ENCODE results near the gene MARCHF10. TPM values are rescaled to one million over a fixed set of nuclear protein-coding genes. Genes with fewer than 3 reads are reported as not detected.

Gene MARCHF10
- total and polyA plus RNA-seq, 9 of the 15 experiments (the other 6 are each of a cell fraction or from before 2014, with no cell fraction given), result not detected

DNA sequence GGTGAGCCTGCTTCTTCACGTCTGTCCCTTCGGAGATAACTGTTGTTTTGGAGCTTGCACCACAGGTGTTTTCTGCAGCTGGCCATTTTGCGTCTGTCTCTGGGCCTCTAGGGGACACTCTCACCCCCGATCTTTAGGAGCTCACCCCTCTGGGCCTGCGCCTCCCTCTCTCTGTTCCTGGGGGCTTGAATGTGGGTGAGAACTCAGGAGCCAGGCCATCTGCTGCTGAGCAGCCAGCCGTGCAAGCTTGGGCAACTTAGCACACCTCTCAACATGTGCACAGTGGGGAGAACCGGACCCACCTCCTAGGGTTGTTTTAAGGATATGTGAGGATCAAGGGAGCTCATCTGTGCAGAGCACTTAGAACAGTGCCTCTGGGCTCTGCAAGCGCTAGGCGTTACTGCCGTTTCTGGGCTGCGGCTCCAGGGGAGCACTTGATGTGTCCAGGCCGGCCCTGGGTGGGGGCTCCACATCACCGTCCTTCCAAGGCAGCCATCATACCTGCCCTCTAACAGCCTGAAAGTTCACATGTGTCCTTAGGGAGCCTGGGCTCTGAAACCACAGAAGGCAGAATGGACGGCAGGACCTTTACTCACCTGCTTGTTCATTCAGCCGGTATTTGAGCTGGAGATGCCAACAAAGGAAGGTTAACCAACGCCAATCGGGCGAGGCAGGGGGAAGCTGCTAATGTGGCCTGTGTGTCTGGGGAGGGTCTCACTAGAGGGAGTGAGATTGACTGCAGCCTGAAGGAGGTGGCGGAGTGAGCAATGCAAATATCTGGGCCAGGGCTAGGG is 114.3 kb downstream of the MARCHF10 start:
- no peaks in the 10 kb centered on the region; the same call in 2 of the 3 replicates for H3K36me3 ChIP-seq (ENCODE audit: control insufficient read depth, insufficient read depth, low read length)
- peaks cover 3% of the 10 kb centered on the region for H3K9me1 ChIP-seq (ENCODE audit: control insufficient read depth, insufficient read depth, low read length)
- peak; percentile 46 for ATAC-seq
- 60% methylated on average over 18 of the region's 19 CpGs for WGBS (ENCODE audit: insufficient coverage, low coverage, missing lambda C conversion rate)
- peak overlapping the region; percentile 62 for H3K4me2 ChIP-seq (ENCODE audit: insufficient read depth, low read length)
- no peaks in the 10 kb centered on the region for H3K79me2 ChIP-seq (ENCODE audit: control insufficient read depth, insufficient read depth, low read length)
- DNase-seq (ENCODE audit: extremely low read depth in 1 of 4, low spot score in 3 of 4), result peak in 3 of 4 experiments; percentile 29 to 61 (median 36)
- no peaks in the 10 kb centered on the region for H3K9me3 ChIP-seq (replicated peaks; ENCODE audit: control insufficient read depth, insufficient read depth, low read depth, low read length)
- no peaks in the 10 kb centered on the region for H3K27me3 ChIP-seq (ENCODE audit: control insufficient read depth in 2 of 2, insufficient read depth in 2 of 2, low read length in 2 of 2)
- H3K27ac ChIP-seq (ENCODE audit: extremely low read depth, low read depth, low read length), result peak overlapping the region; percentile 30; the same call in 1 of the 3 replicates
- ChIA-PET POLR2A (interaction anchor here (0.6 to 2.0 kb wide), 3 partner anchors 12 to 21 kb away, joined by 3 to 6 read pairs (median 4); no protein-coding TSS in a partner anchor), CTCF (ENCODE audit: low intra/inter-chr PET ratio) (no interaction called here)
- peak overlapping the region; percentile 56 to 81 for H3K9ac ChIP-seq (ENCODE audit: insufficient read depth in 1 of 2, low read depth in 2 of 2, low read length in 2 of 2)
- no TSS peak for BruUV-seq (replicated peaks)
- in situ Hi-C loops (cut with MboI), result loop anchor here (25.0 kb wide), 1 partner anchor 718 kb away; no protein-coding TSS in a partner anchor
- H2AFZ ChIP-seq (ENCODE audit: low read depth, low read length), result peak overlapping the region; percentile 64
- peaks cover 29 to 53% of the 10 kb centered on the region in 2 experiments; a peak in 4 of 5 replicates for H3K4me1 ChIP-seq (replicated peaks in 1 of 2; ENCODE audit: control insufficient read depth in 2 of 2, insufficient read depth in 2 of 2, low read length in 2 of 2)
- FAIRE-seq, result no peak
- intact Hi-C loops (cut with micrococcal nuclease), result no loop called here
- no peaks in the 10 kb centered on the region for H4K20me1 ChIP-seq (replicated peaks; ENCODE audit: control insufficient read depth, insufficient read depth, low read length)
- no peak overlapping the region for H3K4me3 ChIP-seq
- TF ChIP-seq, protein P1, sequence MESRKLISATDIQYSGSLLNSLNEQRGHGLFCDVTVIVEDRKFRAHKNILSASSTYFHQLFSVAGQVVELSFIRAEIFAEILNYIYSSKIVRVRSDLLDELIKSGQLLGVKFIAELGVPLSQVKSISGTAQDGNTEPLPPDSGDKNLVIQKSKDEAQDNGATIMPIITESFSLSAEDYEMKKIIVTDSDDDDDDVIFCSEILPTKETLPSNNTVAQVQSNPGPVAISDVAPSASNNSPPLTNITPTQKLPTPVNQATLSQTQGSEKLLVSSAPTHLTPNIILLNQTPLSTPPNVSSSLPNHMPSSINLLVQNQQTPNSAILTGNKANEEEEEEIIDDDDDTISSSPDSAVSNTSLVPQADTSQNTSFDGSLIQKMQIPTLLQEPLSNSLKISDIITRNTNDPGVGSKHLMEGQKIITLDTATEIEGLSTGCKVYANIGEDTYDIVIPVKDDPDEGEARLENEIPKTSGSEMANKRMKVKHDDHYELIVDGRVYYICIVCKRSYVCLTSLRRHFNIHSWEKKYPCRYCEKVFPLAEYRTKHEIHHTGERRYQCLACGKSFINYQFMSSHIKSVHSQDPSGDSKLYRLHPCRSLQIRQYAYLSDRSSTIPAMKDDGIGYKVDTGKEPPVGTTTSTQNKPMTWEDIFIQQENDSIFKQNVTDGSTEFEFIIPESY (CRISPR knock-in tag; IDR thresholded peaks at IDR 0.05), result 0 out of 2 replicates have a peak, but pooled peaks have one; percentile 46
- TF ChIP-seq GATA2 (CRISPR knock-in tag; IDR thresholded peaks at IDR 0.05) (no peak), COPS2 (conservative IDR thresholded peaks at IDR 0.05) (no peak), RBM14 (IDR thresholded peaks at IDR 0.05; ENCODE audit: borderline replicate concordance, insufficient read depth, low read depth, low read length) (no peak), JUN (IDR thresholded peaks at IDR 0.05; ENCODE audit: borderline replicate concordance, low read depth, low read length) (no peak), JUN (CRISPR knock-in tag; IDR thresholded peaks at IDR 0.05; ENCODE audit: borderline replicate concordance) (0 out of 2 replicates have a peak, but pooled peaks have one; percentile 24), NR2F6 (CRISPR knock-in tag; IDR thresholded peaks at IDR 0.05) (no peak), CBFA2T2 (conservative IDR thresholded peaks at IDR 0.05) (peak; percentile 47), CBFA2T3 (IDR thresholded peaks at IDR 0.05) (peak; percentile 51; the same call in 1 of the 2 replicates), RBM15 (IDR thresholded peaks at IDR 0.05; ENCODE audit: insufficient read depth, low read length) (no peak), ZNF140 (CRISPR knock-in tag; IDR thresholded peaks at IDR 0.05) (no peak), SETDB1 (IDR thresholded peaks at IDR 0.05; ENCODE audit: low read length) (no peak)
- TF ChIP-seq, protein P2, sequence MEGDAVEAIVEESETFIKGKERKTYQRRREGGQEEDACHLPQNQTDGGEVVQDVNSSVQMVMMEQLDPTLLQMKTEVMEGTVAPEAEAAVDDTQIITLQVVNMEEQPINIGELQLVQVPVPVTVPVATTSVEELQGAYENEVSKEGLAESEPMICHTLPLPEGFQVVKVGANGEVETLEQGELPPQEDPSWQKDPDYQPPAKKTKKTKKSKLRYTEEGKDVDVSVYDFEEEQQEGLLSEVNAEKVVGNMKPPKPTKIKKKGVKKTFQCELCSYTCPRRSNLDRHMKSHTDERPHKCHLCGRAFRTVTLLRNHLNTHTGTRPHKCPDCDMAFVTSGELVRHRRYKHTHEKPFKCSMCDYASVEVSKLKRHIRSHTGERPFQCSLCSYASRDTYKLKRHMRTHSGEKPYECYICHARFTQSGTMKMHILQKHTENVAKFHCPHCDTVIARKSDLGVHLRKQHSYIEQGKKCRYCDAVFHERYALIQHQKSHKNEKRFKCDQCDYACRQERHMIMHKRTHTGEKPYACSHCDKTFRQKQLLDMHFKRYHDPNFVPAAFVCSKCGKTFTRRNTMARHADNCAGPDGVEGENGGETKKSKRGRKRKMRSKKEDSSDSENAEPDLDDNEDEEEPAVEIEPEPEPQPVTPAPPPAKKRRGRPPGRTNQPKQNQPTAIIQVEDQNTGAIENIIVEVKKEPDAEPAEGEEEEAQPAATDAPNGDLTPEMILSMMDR (IDR thresholded peaks at IDR 0.05 in 2 of 3, conservative IDR thresholded peaks at IDR 0.05 in 1 of 3; ENCODE audit: insufficient read depth in 2 of 3, low read depth in 1 of 3, low read length in 3 of 3), result peak in 2 of 3 experiments; percentile 6 to 13; a peak in 1 of 6 replicates
- TF ChIP-seq, protein P3, sequence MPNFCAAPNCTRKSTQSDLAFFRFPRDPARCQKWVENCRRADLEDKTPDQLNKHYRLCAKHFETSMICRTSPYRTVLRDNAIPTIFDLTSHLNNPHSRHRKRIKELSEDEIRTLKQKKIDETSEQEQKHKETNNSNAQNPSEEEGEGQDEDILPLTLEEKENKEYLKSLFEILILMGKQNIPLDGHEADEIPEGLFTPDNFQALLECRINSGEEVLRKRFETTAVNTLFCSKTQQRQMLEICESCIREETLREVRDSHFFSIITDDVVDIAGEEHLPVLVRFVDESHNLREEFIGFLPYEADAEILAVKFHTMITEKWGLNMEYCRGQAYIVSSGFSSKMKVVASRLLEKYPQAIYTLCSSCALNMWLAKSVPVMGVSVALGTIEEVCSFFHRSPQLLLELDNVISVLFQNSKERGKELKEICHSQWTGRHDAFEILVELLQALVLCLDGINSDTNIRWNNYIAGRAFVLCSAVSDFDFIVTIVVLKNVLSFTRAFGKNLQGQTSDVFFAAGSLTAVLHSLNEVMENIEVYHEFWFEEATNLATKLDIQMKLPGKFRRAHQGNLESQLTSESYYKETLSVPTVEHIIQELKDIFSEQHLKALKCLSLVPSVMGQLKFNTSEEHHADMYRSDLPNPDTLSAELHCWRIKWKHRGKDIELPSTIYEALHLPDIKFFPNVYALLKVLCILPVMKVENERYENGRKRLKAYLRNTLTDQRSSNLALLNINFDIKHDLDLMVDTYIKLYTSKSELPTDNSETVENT (CRISPR knock-in tag; IDR thresholded peaks at IDR 0.05), result no peak

Data from K562 (cell line).